ENCODE data around the gene HCN4. TPM values are rescaled to one million over a fixed set of nuclear protein-coding genes. Genes with fewer than 3 reads are reported as not detected.

HCN4 gene
- total RNA-seq, 1 experiment from 2014 or later, result 10.5 TPM

- H3K4me1 Mint-ChIP-seq, result peaks cover 16% of the 10 kb centered on the region
- ATAC-seq (peak; percentile 55), DNase-seq (ENCODE audit: low spot score) (peak; percentile 70)
- H3K27ac Mint-ChIP-seq, result no peak overlapping the region
- no peaks in the 10 kb centered on the region for H3K9me3 Mint-ChIP-seq
- no peaks in the 10 kb centered on the region; the same call in 1 of the 2 replicates for H3K27me3 Mint-ChIP-seq (ENCODE audit: low read depth)
- H3K36me3 Mint-ChIP-seq, result no peaks in the 10 kb centered on the region
- H3K4me3 Mint-ChIP-seq, result no peak overlapping the region
- TF ChIP-seq HMGXB4 (CRISPR knock-in tag; IDR thresholded peaks at IDR 0.05), result no peak
- peak; percentile 88 for TF ChIP-seq ZNF423 (CRISPR knock-in tag; IDR thresholded peaks at IDR 0.05)
- CTCF ChIA-PET, result interaction anchor here (1.1 to 2.5 kb wide), 5 partner anchors 13 to 386 kb away, joined by 3 to 9 read pairs (median 3); no protein-coding TSS in a partner anchor
- POLR2A ChIA-PET, result interaction anchor here (0.7 to 1.1 kb wide), 2 partner anchors 45 to 50 kb away, joined by 3 read pairs; partner anchors contain the start of gene HCN4
Measured at GRCh38 chr15:73318463-73319351, 50.1 kb downstream of the HCN4 start.

- H3K27ac Mint-ChIP-seq, result no peak overlapping the region
- H3K4me3 Mint-ChIP-seq, result no peak overlapping the region
- no peaks in the 10 kb centered on the region; the same call in 1 of the 2 replicates for H3K27me3 Mint-ChIP-seq (ENCODE audit: low read depth)
- no peaks in the 10 kb centered on the region; the same call in 1 of the 2 replicates for H3K9me3 Mint-ChIP-seq
- POLR2A ChIA-PET, result interaction anchor here (0.7 kb wide), 1 partner anchor 51 kb away, joined by 3 read pairs; the partner anchor contains the start of gene HCN4
- ATAC-seq (no peak), DNase-seq (ENCODE audit: low spot score) (no peak)
- peaks cover 16% of the 10 kb centered on the region for H3K4me1 Mint-ChIP-seq
- CTCF ChIA-PET, result interaction anchor here (0.6 to 2.5 kb wide), 6 partner anchors 12 to 414 kb away, joined by 3 to 9 read pairs (median 3); no protein-coding TSS in a partner anchor
- no peaks in the 10 kb centered on the region; the same call in 1 of the 2 replicates for H3K36me3 Mint-ChIP-seq
- TF ChIP-seq ARID4B (CRISPR knock-in tag; IDR thresholded peaks at IDR 0.05; ENCODE audit: borderline replicate concordance), result no peak
- TF ChIP-seq ZNF532 (CRISPR knock-in tag; IDR thresholded peaks at IDR 0.05; ENCODE audit: borderline replicate concordance), result no peak
- TF ChIP-seq ATF2 (CRISPR knock-in tag; IDR thresholded peaks at IDR 0.05; ENCODE audit: borderline replicate concordance, low read depth), result no peak
- no peak for TF ChIP-seq SOX15 (CRISPR knock-in tag; IDR thresholded peaks at IDR 0.05)
- TF ChIP-seq ZNF232 (CRISPR knock-in tag; IDR thresholded peaks at IDR 0.05), result no peak
- no peak for TF ChIP-seq MXD4 (CRISPR knock-in tag; IDR thresholded peaks at IDR 0.05; ENCODE audit: borderline replicate concordance)
- TF ChIP-seq CREM (CRISPR knock-in tag; IDR thresholded peaks at IDR 0.05), result no peak
- TF ChIP-seq GABPB1 (CRISPR knock-in tag; IDR thresholded peaks at IDR 0.05), result no peak
- no peak for TF ChIP-seq CBFB (CRISPR knock-in tag; IDR thresholded peaks at IDR 0.05; ENCODE audit: low read depth)
- no peak for TF ChIP-seq RELA (CRISPR knock-in tag; IDR thresholded peaks at IDR 0.05; ENCODE audit: borderline replicate concordance)
- no peak for TF ChIP-seq TEAD4 (CRISPR knock-in tag; IDR thresholded peaks at IDR 0.05)
- TF ChIP-seq RORB (CRISPR knock-in tag; IDR thresholded peaks at IDR 0.05), result no peak
- TF ChIP-seq NR3C1 (CRISPR knock-in tag; conservative IDR thresholded peaks at IDR 0.05; ENCODE audit: low read depth), result no peak
- TF ChIP-seq ZNF263 (CRISPR knock-in tag; IDR thresholded peaks at IDR 0.05; ENCODE audit: low read depth), result no peak
- no peak for TF ChIP-seq NFYB (CRISPR knock-in tag; conservative IDR thresholded peaks at IDR 0.05; ENCODE audit: low read depth)
- no peak for TF ChIP-seq TEAD1 (CRISPR knock-in tag; IDR thresholded peaks at IDR 0.05)
Measured at GRCh38 chr15:73317651-73318462, 50.9 kb downstream of the HCN4 start.

Measured in WTC11 (cell line).